Chondrocyte (in vitro differentiated cells): ENCODE measurements around the gene TNIK. TPM values are rescaled to one million over a fixed set of nuclear protein-coding genes. Genes with fewer than 3 reads are reported as not detected.
"Not testable (repeated sequence)": the region's sequence is repeated elsewhere in the genome, so short reads cannot be mapped to it uniquely, and the experiment has no call there.

ENCODE experiments used
- DNase-seq: peaks from one replicate; pipeline ENCODE4 v3.0.0; 2021; ENCODE audit warnings: mixed read lengths, low spot score
- H3K27ac Mint-ChIP-seq: one replicate; pipeline ENCODE4 v1.8.0; 2021; ENCODE audit warnings: mild to moderate bottlenecking, moderate library complexity, mixed read lengths; ENCODE audit not compliant: unreplicated experiment
- H3K27me3 Mint-ChIP-seq: 2 replicates; pipeline ENCODE4 v1.8.0; 2021; ENCODE audit warnings: low read depth, mixed read lengths
- H3K36me3 Mint-ChIP-seq: 2 replicates; pipeline ENCODE4 v1.8.0; 2021; ENCODE audit warnings: low read depth, mixed read lengths
- H3K4me1 Mint-ChIP-seq: 2 replicates; pipeline ENCODE4 v1.8.0; 2021; ENCODE audit warnings: low read depth, mild to moderate bottlenecking, mixed read lengths
- H3K4me3 Mint-ChIP-seq: one replicate; pipeline ENCODE4 v1.8.0; 2021; ENCODE audit warnings: mild to moderate bottlenecking, moderate library complexity, mixed read lengths; ENCODE audit not compliant: unreplicated experiment
- H3K9me3 Mint-ChIP-seq: 2 replicates; pipeline ENCODE4 v1.8.0; 2021; ENCODE audit warnings: low read depth, mixed read lengths
- total RNA-seq: library from RNA; stranded (reverse); gene quantifications from 3 replicates; pipeline ENCODE4 v1.2.1, GENCODE V29; 2021
- TF ChIP-seq, protein P1 (sequence below): fragments of 200-600 bp; sonication (generic); IDR thresholded peaks from 2 replicates; pipeline ENCODE4 v1.5.0; 2021; ENCODE audit warnings: antibody characterized with exemption, mild to moderate bottlenecking, moderate library complexity

TNIK gene
- total RNA-seq, 1 donor from 2014 or later: 17.5 TPM

DNA sequence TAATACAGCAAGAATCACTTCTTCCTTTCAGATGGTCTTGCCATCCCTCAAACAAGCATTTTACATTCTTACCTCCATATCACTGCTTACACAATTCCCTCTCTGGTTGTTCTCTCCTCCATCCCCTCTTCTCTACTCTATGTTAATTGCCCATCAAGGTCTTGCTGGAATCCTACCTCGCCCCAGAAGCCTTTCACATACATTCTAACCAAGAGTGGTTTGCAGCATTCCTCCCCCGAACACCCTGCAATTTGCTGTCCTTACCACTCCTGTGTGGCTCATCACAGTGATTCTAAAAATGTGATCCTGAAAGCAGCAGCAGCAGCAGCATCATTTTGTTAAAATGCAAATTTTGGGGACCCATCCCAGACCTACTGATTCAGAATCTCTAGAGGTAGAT lies 30.6 kb downstream of the TNIK start:
- Mint-ChIP-seq H3K4me3 (no peak overlapping the region), H3K4me1 (no peaks in the 10 kb centered on the region), H3K27me3 (no peaks in the 10 kb centered on the region), H3K36me3 (no peaks in the 10 kb centered on the region), H3K9me3 (peaks cover under 1% of the 10 kb centered on the region), H3K27ac (no peak overlapping the region)
- TF ChIP-seq, protein P1, sequence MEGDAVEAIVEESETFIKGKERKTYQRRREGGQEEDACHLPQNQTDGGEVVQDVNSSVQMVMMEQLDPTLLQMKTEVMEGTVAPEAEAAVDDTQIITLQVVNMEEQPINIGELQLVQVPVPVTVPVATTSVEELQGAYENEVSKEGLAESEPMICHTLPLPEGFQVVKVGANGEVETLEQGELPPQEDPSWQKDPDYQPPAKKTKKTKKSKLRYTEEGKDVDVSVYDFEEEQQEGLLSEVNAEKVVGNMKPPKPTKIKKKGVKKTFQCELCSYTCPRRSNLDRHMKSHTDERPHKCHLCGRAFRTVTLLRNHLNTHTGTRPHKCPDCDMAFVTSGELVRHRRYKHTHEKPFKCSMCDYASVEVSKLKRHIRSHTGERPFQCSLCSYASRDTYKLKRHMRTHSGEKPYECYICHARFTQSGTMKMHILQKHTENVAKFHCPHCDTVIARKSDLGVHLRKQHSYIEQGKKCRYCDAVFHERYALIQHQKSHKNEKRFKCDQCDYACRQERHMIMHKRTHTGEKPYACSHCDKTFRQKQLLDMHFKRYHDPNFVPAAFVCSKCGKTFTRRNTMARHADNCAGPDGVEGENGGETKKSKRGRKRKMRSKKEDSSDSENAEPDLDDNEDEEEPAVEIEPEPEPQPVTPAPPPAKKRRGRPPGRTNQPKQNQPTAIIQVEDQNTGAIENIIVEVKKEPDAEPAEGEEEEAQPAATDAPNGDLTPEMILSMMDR: no peak
- no peak for DNase-seq

DNA sequence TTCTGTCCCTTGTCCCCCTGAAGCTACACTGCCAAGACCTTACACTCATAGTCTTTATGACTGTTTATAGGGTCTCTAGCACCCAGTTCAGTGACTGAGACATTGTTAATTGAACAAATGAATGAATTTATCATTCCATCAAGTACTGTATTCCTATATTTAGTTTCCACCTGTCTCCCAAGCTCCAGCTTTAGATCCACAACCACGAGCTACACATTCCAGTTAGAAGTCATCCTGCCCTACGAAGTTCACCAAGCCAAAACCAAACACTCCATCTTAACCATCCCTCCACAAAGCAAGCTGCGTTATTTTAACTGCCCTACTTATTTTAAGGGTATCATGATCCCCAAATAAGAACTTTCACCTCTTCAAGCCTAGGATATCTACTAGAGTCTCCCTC lies 31.3 kb downstream of the TNIK start:
- Mint-ChIP-seq H3K4me1 (no peaks in the 10 kb centered on the region), H3K36me3 (no peaks in the 10 kb centered on the region), H3K9me3 (peaks cover 3% of the 10 kb centered on the region), H3K27ac (no peak overlapping the region), H3K4me3 (no peak overlapping the region), H3K27me3 (no peaks in the 10 kb centered on the region)
- DNase-seq: no peak
- TF ChIP-seq, protein P1: no peak

DNA sequence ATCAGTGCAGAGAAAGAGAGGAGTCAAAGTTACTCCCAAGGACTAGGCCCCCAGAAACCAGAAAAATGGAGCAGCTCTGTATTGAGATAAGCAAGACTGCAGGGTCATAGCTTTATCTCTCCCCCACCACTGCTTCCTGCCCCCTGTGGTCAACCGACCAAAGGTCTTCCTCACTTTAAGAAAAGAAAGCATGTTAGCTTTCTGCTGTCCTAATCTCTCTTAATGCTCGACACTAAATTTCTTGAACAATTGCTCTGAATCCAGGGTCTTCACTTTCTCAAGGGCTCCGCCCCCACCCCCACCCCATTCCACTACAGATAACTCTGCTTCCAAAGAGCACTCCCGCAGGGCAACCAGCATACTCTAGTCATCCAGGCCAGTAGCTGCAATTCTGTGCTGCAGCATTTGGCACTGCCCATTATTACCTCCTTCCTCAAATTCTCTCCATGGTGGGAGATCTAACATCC lies 31.9 kb downstream of the TNIK start:
- H3K27me3 Mint-ChIP-seq: no peaks in the 10 kb centered on the region
- H3K4me3 Mint-ChIP-seq: no peak overlapping the region
- TF ChIP-seq, protein P1: no peak

DNA sequence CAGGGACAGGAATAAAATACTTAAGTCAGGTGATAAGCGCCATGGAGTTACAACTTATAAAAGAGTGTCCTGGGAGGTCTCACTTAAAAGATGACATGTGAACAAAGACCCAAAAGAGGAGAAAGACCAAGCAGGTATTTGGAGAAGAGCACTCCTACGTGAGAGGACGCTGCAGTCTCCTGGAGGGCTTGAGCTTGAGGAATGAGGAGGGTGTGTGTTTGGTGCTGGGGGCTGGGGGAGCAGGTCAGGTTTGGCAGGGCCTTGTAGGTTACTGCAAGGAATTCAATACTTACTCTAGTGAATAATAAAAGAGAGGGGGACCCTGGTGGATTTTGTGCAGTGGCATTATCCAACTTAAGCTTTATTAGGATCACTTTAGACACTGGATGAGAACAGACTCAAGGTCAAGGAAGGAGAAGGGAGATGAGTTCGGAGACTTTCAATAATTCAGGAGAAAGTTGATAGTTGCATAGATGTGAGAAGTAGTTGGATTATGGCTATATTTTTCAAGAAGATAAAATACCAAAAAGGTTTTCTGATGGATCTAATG lies 32.4 kb downstream of the TNIK start:
- Mint-ChIP-seq H3K4me1 (no peaks in the 10 kb centered on the region), H3K9me3 (peaks cover 3% of the 10 kb centered on the region), H3K4me3 (no peak overlapping the region), H3K27ac (no peak overlapping the region), H3K36me3 (peaks cover 1% of the 10 kb centered on the region), H3K27me3 (no peaks in the 10 kb centered on the region)
- TF ChIP-seq, protein P1: no peak
- DNase-seq: no peak

More for the DNA sequence above, 31.9 kb downstream of the TNIK start:
- H3K27ac Mint-ChIP-seq: no peak overlapping the region
- peaks cover 3% of the 10 kb centered on the region for H3K9me3 Mint-ChIP-seq
- H3K36me3 Mint-ChIP-seq: peaks cover under 1% of the 10 kb centered on the region
- H3K4me1 Mint-ChIP-seq: no peaks in the 10 kb centered on the region
- no peak for DNase-seq

DNA sequence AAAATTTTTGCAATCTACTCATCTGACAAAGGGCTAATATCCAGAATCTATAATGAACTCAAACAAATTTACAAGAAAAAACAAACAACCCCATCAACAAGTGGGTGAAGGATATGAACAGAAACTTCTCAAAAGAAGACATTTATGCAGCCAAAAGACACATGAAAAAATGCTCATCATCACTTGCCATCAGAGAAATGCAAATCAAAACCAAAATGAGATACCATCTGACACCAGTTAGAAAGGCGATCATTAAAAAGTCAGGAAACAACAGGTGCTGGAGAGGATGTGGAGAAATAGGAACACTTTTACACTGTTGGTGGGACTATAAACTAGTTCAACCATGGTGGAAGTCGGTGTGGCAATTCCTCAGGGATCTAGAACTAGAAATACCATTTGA lies 36.1 kb downstream of the TNIK start:
- not testable (repeated sequence) for DNase-seq, H3K27ac Mint-ChIP-seq, H3K27me3 Mint-ChIP-seq, H3K4me3 Mint-ChIP-seq, H3K36me3 Mint-ChIP-seq, H3K9me3 Mint-ChIP-seq
- peaks cover 14% of the 10 kb centered on the region for H3K4me1 Mint-ChIP-seq

DNA sequence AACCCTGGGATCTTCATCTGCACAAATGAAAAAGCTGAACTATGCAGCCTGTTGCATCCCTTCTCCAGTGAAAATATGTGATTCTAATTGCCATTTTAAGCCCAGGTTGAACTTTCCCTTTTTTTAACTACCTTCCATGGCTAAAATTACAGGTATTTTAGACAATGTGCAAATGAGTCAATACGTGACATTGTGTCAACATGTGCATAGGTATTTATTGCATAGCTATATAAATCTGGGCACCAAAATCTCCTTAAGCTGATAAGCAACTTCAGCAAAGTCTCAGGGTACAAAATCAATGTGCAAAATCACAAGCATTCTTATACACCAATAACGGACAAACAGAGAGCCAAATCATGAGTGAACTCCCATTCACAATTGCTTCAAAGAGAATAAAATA lies 37.4 kb downstream of the TNIK start:
- not testable (repeated sequence) for H3K27ac Mint-ChIP-seq, DNase-seq, H3K27me3 Mint-ChIP-seq, H3K9me3 Mint-ChIP-seq, H3K4me3 Mint-ChIP-seq, H3K36me3 Mint-ChIP-seq
- peaks cover 21% of the 10 kb centered on the region for H3K4me1 Mint-ChIP-seq
